H1 (cell line): ENCODE data around the gene SH3PXD2A.

Experiments
- CEBPB ChIP-seq: IDR thresholded peaks from 2 replicates; pipeline ENCODE4 v1.6.1; 2012; ENCODE audit warnings: low read depth, low read length
- CTCF ChIP-seq, 3 experiments: IDR thresholded peaks; 1 replicate in 2 of 3; 2 replicates in 1 of 3; pipeline versions ENCODE4 v1.5.1 to v1.6.1; 2011; ENCODE audit warnings: low read length in 3 of 3, mild to moderate bottlenecking in 3 of 3, inconsistent platforms in 2 of 3, low read depth in 1 of 3, moderate library complexity in 1 of 3; ENCODE audit not compliant: insufficient read depth in 1 of 3; ENCODE audit errors: control extremely low read depth in 1 of 3
- GABPA ChIP-seq: IDR thresholded peaks from 2 replicates; pipeline ENCODE4 v1.6.1; 2011; ENCODE audit warnings: mild to moderate bottlenecking, low read length, moderate library complexity, borderline replicate concordance; ENCODE audit not compliant: insufficient read depth
- POLR2A ChIP-seq, 2 experiments: IDR thresholded peaks; 1 replicate in 1 of 2; 2 replicates in 1 of 2; pipeline ENCODE4 v1.6.1; 2011; ENCODE audit warnings: low read depth in 2 of 2, low read length in 2 of 2, mild to moderate bottlenecking in 2 of 2; ENCODE audit errors: control extremely low read depth in 1 of 2
- SP1 ChIP-seq: IDR thresholded peaks from 2 replicates; pipeline ENCODE4 v1.6.1; 2011; ENCODE audit warnings: low read depth, low read length
- TAF1 ChIP-seq: IDR thresholded peaks from 2 replicates; pipeline ENCODE4 v1.6.1; 2011; ENCODE audit warnings: mild to moderate bottlenecking, low read depth, low read length
- YY1 ChIP-seq: IDR thresholded peaks from 2 replicates; pipeline ENCODE4 v1.6.1; 2011; ENCODE audit warnings: low read depth, mild to moderate bottlenecking, low read length

- no peak for TF ChIP-seq CEBPB
- no peak for TF ChIP-seq GABPA
- TF ChIP-seq CTCF (IDR thresholded peaks at IDR 0.05; ENCODE audit: control extremely low read depth in 1 of 3, insufficient read depth in 1 of 3, low read depth in 1 of 3, low read length in 3 of 3) = no peak
- TF ChIP-seq YY1 = no peak
- TF ChIP-seq SP1 = no peak
- no peak for TF ChIP-seq POLR2A (IDR thresholded peaks at IDR 0.05; ENCODE audit: control extremely low read depth in 1 of 2, low read depth in 2 of 2, low read length in 2 of 2)
- no peak for TF ChIP-seq TAF1
These were observed 86.2 kb downstream of the SH3PXD2A start for GRCh38 chr10:103769176-103769575.
